HG03025 (cell line): ENCODE measurements around the gene LHX1.

Source experiments
- ATAC-seq: cut with Tn5 transposase; IDR thresholded peaks from one replicate; pipeline ENCODE4 v1.9.1; 2021; ENCODE audit warnings: mild to moderate bottlenecking, moderate library complexity; ENCODE audit not compliant: unreplicated experiment, low FRiP score

LHX1 gene

DNA sequence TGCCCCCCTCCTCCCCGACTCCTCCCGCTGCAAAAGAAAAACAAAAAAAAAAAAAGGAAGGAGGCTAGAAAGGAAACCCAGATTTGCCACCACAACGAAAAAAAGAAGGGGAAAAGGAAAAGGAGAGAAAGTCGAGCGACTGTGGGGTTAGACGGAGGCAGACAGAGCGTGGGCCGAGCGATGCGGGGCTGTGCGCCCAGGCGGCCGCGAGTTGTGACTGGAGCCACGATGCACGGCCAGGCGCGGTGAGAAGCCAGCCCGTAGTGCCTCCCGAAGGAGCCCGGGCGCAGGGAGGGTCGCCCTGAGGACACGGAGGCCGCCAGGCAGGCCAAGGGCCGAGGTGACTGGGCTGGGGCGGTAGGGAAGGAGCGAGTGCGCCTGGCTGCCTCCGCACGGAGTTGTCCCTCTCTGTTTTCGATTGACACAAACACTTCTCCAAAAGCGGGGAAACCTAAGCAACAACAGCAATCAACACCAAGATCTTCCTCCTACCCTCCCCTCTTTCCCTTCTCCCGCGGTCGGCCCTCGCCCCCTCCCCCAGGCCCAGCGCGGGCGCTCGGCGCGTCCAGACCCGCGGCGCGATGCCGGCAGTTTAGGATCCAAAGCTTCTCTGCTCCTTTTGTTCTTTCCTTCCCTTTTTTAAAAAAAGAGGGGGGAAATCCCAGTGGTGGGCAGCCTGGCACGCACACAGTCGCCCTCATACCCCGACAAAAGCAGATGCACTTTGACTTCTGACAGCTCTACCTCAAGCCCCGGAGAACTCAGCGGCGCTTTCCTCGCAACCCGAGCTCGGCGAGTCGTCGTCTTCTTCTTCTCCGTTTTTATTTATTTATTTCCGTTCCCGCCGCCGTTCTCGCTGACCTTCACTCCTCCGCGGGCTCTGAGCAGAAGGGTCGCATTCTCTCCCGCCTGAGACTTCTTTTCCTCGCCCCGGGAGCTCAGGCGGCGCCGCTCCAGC lies at the start of gene LHX1:
Gene LHX1 (plus strand): TSS at position 475 of the 958 bp plus-strand sequence. CDS start 723 bp downstream, outside the sequence.
- no peak for ATAC-seq

DNA sequence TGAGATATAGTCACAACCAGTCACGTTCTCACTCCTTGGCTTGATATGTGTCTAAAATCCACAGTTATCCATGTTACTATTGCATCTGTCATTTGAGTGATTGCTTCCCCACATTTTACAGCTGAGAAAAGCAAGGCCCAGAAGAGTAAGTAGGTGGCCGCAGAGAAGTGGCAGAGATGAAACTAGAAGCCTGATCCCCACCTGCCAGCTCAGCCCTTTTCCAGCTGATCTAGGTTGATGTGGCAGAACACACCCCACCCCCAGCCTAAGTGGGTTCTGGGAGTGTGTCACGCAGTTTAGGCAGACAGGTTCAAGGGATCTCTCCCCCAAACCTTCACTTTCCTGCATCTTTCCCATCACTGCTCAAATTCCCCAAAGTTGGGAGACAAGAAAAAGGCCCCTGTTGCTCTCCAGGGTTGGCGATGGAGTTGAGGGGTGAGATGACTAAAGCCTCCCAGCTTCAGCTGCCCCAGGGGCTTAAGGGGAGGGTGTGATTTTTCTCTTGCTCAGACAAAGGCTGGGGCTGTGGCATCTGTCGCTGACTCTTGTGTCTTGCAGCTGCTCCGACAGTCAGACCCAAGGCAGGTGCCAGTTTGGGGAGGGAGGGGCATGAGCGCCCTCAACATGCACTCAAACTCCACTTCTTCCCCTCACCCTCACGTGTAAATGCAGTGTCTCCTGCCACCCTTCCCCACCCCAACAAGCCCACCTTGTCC lies 48.9 kb upstream of the LHX1 start:
- ATAC-seq: no peak

DNA sequence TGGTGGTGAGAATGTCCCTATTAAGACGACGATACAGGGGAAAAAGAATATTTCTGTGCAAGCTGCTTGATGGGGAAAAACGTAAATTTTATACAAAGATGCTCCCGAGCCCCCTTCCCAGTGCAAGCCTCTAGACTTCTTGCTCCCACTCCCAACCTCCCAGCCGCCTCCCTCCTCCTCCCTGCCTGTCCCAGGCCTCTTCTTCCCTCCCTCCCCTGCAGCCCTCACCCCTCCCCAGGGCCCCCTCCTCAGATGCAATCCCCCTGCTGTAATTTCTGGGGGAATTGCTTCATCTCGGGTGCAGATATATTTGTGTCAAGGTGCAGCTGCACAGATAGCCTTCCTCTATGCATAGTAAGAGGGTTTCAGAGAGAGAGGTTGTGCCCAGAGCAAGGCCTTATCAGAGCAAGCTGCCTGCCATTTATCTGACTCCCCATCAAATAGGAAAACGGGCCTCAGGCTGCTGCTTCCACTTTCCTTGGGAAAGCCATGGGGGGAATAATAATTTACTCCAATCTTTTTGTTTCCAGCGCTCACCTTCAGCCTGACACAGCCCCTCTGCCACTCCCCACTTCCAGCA lies 47.4 kb upstream of the LHX1 start:
- no peak for ATAC-seq

DNA sequence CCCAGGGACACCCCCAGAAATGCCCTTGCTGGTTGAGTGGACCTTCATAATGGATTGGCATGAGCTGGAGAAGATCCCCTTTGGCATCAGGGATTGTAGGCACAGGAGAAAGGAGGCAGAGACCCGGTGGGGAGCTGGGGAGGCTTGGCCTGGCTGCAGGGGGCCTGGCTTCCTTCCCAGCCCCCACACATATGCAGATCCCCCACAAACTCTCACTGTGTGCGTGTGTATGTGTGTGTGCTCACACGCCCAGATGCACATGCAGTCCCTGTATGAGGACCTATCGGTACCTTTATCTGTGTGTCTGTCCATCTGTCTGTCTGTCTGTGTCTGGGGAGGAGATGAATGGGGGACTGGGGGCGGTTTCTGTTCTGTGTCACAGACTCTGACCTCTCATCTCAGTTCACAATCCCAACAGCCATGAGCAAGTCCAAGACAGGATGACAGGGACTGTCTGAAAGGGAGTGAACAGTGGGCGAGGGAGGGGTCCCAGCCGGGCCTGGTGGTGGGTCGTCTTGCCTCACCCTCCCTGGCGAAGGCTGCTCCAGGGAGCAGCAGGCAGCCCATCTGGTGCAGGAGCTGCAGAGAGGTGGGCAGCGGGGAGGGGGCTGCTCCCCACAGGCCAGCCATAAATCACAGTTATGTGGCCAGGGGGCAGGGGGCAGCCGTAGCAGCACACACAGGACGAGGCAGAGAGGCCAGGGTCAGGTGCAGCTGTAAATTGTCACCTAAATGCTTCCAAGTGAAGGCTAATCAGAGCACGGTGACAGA lies 46.7 kb upstream of the LHX1 start:
- no peak for ATAC-seq

DNA sequence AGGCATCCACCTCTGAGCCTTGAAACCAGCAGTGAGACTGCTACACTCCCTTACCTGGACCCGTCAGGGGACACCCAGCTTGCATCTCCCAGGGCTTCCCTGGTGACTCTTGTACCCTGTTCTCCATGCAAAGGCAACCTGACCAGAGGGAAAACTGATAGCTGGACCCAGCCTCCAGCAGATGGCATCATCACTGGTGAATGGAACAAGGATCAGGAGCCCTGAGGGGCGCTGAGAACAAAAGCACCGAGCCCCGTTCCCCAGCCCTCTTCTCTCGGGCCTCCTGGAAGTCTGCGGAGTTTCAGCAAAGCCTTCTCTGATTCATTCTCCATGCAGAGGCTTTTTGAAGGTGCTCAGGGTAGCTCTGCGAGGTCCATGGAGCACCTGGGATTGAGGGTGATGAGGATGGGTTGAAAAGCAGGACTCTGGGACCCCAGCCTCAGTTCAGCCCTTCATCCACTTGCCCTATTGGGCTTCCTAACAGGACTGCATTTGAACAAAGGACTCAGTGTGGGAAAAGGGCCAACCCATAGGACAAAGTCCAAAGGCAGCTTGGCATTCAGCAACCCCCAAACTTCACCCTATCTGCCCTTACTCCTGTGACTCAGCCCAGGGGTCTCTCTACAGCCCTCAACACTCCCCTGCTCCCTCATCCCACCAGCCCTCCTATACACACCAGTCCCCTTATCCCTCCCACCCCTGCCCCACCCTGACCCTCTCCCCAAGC lies 45.0 kb upstream of the LHX1 start:
- no peak for ATAC-seq

DNA sequence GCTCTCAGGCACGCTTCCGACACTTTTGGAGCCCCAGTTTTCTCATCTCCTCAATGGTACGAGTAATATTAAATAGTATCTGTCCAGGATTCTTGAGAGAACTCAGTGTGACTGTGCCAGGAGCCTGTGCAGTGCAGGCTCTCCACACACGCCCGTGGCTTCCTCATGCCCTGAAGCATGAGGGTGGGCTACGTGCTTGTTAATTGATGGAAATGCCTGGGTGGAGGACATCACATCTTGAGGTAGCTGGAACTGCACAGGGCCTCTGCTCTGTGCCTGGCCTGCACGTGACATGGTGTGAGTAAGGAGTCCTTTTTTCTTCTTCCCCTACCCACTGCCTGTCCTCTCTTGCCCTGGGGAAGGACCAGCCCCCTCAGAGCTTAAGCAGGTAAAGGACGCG lies 43.1 kb upstream of the LHX1 start:
- no peak for ATAC-seq

DNA sequence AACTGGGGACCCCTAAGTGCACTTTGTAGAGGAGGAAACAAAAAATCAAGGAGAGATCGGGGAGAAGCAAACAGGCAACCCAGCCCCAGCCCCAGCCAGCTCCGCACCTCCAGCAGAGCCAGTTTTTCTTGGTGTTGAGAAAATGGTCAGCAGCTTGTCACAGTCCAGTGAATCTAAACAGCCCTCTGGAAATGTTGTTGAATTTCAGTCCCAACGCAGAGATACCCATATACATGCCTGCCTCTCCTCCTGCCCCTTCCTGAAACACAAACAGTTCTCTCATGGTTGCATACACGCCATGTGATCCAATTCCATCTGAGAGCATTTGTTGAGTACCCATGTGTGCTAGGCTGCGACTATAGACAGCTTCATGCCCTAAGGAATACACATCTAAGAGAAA lies 42.4 kb upstream of the LHX1 start:
- no peak for ATAC-seq

DNA sequence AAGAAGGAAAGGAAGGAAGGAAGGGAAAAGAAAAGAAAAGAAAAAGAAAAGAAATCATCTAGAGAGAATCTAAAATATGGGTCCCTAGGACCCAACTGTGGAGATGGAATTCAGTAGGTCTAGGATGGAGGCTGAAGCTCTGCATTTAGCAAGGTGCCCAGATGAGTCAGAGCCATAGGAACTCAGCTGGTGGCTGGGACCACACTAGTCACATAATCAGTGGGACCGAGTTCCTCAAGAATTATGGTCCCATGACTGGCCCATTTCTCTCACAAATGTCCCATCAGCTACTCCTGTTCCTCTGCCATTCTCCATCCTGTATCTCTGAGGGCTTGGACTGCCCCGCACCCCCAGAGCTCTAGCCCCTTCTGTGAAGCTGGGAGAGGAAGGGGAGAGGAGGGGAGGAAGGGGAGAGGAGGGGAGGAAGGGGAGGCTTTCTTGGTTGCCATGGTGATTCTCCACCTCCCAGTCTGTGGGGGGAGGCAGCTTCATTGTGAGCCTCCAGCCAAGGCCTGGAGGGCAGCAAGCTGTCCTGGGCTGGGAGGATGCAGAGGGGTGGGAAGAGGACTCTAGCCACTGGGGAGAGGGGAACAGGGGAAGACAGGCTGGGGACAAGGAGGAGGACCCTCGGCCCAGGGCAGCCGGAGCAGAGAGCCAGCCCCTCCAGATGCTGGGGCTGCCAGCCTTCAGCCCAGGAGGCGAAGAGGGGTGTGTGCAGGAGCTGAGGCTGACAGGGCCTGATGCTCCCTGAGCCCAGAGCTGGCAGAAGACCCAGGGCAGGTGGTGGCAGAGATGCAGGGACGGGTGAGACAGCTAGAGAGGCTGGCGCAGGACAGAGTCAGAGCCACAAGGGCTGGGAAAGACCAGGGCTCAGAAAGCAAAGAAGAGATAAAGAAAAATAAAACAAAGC lies 37.8 kb upstream of the LHX1 start:
- no peak for ATAC-seq

DNA sequence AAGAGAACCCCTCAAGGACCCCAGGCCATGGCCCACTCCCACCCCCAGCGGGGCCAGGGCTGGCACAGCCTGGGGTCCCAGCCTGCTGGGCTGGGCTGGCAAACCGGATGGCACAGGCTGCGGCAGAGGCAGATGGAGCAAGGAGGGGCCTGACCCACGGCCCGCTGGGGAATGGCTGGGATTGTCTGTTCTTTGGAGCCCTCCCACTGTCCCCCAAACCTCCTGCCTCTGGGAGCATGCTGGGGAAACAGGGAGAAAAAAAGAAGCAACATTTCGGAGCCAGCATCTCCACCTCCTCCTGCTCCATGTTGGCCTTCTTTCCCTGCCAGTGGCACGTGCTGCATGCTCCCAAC lies 37.1 kb upstream of the LHX1 start:
- no peak for ATAC-seq

DNA sequence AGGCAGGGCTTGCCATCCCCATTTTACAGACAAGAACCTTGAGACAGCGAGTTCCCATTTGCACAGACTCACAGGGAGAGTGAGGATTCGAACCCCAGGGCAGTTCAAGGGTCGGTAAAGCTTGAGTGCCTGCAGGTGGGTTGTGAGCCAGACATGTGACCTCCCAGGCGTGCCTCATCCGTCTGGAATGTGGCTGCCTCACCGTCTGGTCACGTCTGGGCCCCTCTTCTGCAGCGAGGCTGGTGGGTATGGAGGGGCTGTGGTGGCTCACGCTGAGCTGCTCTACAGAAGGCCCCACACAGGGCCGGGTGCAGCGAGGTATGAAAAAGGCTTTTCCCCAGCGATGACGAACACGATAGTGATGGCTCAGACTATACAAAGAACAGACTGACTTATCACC lies 35.8 kb upstream of the LHX1 start:
- ATAC-seq: no peak

DNA sequence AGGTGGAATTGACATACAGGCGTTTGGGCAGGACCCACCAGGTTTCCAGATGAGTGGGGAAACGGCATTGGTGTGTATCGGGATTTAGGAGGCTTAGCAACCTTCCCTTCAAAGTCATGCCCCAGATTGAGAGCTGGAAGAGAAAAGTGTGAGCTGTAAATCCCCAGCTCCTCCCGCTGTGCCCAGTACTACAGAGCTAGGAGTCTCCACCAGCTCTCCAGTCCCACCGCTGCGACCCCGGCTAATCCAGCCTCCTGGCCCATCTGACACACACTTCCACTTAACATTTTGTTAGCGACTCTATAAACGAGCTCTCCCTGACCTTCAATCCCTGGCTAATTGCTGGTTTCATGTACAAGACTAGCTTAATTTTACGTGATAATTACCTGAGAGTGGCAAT lies 29.9 kb upstream of the LHX1 start:
- ATAC-seq: no peak

DNA sequence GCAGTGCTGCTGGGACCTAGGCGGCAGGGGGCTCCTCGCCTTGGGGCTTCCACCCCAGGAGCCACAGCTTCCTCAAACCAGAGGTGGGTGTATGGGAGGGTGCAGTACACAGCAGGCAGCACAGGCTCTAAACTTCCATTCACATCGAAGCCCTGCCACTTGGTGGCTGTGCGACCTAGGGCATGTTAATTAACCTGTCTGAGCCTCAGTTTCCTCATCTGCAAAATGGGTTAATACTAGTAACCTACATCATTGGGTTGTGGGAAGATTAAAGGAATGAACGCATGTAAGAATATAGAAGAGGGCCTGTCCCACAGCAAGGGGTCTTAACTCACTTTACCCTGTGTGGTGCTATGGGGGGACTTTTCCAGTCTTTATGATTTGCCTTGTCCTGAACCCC lies 26.8 kb upstream of the LHX1 start:
- no peak for ATAC-seq

DNA sequence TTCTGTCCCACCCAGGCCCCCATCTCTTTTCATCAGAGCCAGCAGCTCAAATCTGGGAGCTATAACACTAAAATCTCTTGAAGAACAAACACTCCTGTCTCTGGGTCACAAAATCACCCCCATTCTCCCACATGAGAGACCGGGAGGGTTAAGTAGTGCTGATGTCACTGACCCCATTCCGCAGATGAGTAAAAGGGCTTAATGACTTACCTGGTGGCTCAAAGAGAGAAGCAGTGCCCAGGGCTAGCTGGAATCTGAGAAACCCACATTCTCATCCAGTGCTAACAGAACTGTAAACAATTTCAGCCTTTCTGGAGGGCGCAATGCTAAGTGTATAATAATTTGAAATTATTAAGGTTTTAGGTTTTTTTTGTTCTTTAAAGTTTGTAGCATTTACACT lies 26.3 kb upstream of the LHX1 start:
- ATAC-seq: no peak

DNA sequence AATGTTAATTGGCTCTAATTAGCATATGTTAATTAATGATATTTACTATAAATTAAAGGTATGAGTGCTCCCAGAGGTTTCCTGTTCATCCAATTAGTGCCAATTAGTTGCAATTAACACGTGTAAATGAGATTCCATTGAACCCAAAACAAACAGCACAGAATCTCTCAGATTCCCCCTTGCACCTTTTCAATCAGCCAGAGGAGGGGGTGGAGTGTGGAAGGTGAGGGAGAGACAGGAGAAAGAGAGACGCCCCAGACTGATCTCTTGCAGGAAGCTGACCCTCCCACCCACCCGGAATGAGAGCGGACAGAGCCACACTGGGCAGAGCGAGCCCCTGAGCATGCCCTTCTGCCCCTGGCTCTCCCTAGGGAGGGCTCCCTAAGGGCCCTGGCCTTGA lies 24.1 kb upstream of the LHX1 start:
- ATAC-seq: no peak

DNA sequence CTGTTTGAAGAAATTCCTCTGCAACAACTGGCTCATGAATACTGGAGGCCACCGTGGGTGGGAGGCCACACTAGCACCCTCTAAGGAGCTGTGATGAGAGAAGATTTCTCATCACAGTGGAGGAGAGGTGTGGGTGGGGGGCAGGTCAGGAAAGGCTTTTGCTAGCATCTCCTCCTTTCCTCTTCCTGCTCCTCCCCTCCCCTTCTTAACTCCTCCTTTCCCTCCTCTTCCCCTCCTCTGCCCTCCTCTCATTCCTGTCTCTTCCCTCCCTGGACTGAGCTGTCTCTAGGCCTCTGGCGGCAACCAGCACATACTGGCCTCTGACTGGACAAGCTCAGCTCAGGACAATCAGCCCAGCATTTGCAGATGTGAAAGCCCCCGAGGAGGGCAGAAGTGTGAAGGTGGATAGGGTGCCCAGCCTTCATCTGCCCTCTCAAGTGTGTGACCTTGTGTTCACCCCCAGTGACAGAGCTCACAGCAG lies 19.0 kb upstream of the LHX1 start:
- no peak for ATAC-seq

DNA sequence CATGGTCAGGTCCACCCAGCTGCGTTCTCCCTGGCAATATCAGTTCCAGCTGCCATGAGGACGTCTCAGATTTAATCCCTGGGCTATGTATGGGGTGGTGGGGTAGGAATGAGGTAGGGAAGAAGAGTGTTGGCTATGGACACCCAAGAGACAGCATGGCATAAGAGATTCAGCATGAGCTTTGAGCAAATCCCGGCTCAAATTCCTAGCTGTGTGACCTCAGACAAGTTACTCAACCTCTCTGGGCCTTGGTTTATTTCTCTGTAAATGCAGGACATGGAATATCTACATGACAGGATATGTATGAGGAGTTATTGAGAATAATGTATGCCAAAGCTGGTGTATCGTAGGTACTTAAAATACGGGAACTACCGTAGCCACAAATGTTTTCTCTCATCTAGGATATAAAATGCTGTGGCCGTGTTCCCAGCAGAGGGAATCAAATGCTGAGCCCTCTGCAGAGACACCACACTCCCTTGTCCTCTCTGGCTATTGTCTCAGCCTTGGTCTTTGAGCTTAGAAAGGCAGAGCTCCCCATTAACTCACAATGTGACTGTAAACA lies 17.8 kb upstream of the LHX1 start:
- ATAC-seq: no peak

DNA sequence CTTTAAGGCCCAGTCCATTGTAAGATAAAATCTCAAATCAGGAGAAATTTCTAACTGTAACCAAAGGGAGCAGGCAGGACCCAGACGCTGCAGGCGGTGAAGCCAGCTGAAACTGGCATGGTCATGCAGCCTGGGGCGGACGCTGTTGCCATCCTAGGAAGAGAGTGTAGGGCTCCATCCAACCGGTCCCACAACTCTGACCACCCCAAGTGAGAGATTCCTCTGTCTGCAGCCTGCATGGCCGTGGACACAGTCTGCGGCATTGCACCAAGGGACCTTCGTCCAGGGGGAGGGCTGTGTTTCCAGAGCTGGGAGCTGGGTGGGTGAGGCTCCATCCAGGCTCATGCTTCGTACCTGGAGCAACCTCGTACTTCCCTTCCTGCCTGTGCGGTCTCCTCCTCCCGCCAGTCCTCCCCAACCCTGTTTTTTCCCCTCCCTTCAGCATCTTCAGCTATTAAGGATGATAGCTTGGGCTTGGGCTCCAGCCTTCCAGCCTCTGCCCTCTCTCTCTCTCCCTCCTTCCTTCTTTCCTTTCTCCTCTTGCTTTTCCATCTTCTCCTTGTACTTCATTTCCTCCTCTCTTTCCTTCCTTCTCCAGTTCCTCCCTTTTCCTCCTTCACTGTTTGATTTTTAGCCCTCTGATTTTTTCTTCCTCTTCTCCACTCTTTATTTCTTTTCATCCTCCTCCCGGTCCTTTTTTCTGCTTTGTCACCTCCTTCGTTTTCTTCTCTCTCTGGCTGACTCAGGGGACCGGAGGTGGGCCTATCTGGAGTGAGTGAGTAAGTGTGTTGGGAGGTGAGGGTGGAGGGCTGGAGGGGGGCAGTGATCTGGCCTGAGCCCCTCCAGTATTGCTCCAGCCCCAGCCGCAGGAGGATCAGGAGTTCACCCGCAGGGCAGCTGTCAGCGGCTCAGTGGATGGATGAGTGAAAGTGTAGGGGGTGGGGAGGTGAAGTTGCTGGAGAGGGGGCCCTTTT lies 17.0 kb upstream of the LHX1 start:
- no peak for ATAC-seq
